CD4-positive, alpha-beta memory T cell (primary cell): ENCODE data around the gene RARRES1. TPM values are rescaled to one million over a fixed set of nuclear protein-coding genes. Genes with fewer than 3 reads are reported as not detected.
A peak's percentile ranks its signal among the peaks of the same experiment; 100 is the strongest.

Source experiments
- CTCF ChIA-PET: fragments of 350-600 bp; sonication (Branson Sonifier 250); formaldehyde crosslinking; loops from one replicate; lab custom pipeline; 2021; ENCODE audit warnings: inconsistent platforms; ENCODE audit not compliant: partially characterized antibody; lab: Charles Lee
- POLR2A ChIA-PET: fragments of 350-600 bp; sonication (Branson Sonifier 250); formaldehyde crosslinking; loops from one replicate; lab custom pipeline; 2021; ENCODE audit not compliant: partially characterized antibody; lab: Charles Lee
- DNase-seq, 5 donors: peaks; one replicate each; pipeline versions ENCODE4 v3.0.0 to v3.0.0-alpha.2; 2020 to 2022; ENCODE audit warnings: mixed read lengths in 1 of 5
- H3K27ac ChIP-seq: one replicate; pipeline ENCODE4 v1.7.0; 2013; ENCODE audit warnings: low read depth, low read length
- H3K27me3 ChIP-seq: 2 replicates; pipeline ENCODE4 v1.7.0; 2013; ENCODE audit warnings: mild to moderate bottlenecking, low read length, moderate library complexity; ENCODE audit not compliant: insufficient read depth
- H3K36me3 ChIP-seq: 2 replicates; pipeline ENCODE4 v1.7.0; 2013; ENCODE audit warnings: mild to moderate bottlenecking, low read length, moderate library complexity; ENCODE audit not compliant: insufficient read depth
- H3K4me1 ChIP-seq: 2 replicates; pipeline ENCODE4 v1.7.0; 2013; ENCODE audit warnings: mild to moderate bottlenecking, low read length, moderate library complexity; ENCODE audit not compliant: insufficient read depth
- H3K4me3 ChIP-seq, 2 donors: one replicate each; pipeline ENCODE4 v1.7.0; 2013; ENCODE audit warnings: low read length in 2 of 2, mild to moderate bottlenecking in 1 of 2
- H3K9me3 ChIP-seq, 2 donors: one replicate each; pipeline ENCODE4 v1.7.0; 2013; ENCODE audit warnings: low read length in 2 of 2, control low read depth in 1 of 2; ENCODE audit not compliant: control insufficient read depth in 1 of 2
- H3K27ac Mint-ChIP-seq, 7 donors: one replicate each; pipeline ENCODE4 v1.8.0; 2020 to 2021; ENCODE audit warnings: mixed read lengths in 7 of 7, mild to moderate bottlenecking in 6 of 7, inconsistent platforms in 3 of 7, moderate library complexity in 3 of 7
- H3K27me3 Mint-ChIP-seq, 2 donors: one replicate each; pipeline ENCODE4 v1.8.0; 2020 to 2021; ENCODE audit warnings: mixed read lengths in 2 of 2
- H3K36me3 Mint-ChIP-seq, 2 donors: one replicate each; pipeline ENCODE4 v1.8.0; 2020 to 2021; ENCODE audit warnings: mixed read lengths in 2 of 2, inconsistent platforms in 1 of 2, mild to moderate bottlenecking in 1 of 2
- H3K4me1 Mint-ChIP-seq, 4 donors: one replicate each; pipeline ENCODE4 v1.8.0; 2020 to 2021; ENCODE audit warnings: mixed read lengths in 4 of 4, mild to moderate bottlenecking in 1 of 4
- H3K4me3 Mint-ChIP-seq, 8 donors: one replicate each; pipeline ENCODE4 v1.8.0; 2020 to 2021; ENCODE audit warnings: mixed read lengths in 8 of 8, mild to moderate bottlenecking in 7 of 8, moderate library complexity in 6 of 8, inconsistent platforms in 3 of 8
- H3K9me3 Mint-ChIP-seq, 8 donors: one replicate each; pipeline ENCODE4 v1.8.0; 2020 to 2021; ENCODE audit warnings: mixed read lengths in 8 of 8, mild to moderate bottlenecking in 5 of 8, inconsistent platforms in 3 of 8, moderate library complexity in 1 of 8
- intact Hi-C: fragments of 100-400 bp; cut with micrococcal nuclease; formaldehyde crosslinking; loops from one replicate; pipeline ENCODE4 v1.15.1; 2023
- polyA plus RNA-seq, 2 donors: library from polyadenylated mRNA; unstranded; fragments of 300-500 nt; fragmentation: Illumina TruSeq; gene quantifications; one replicate each; pipeline ENCODE4 v1.2.3, GENCODE V29; 2021
- total RNA-seq, 2 experiments: library from RNA; stranded (reverse); gene quantifications; one replicate each; pipeline ENCODE4 v1.2.3, GENCODE V29; 2021

The RARRES1 gene
- total and polyA plus RNA-seq, 4 experiments from 2014 or later = not detected

- intact Hi-C loops = no loop called here
- H3K27ac Mint-ChIP-seq = no peak overlapping the region
- CTCF ChIA-PET = interaction anchor here (1.5 kb wide), 1 partner anchor 9 kb away, joined by 10 read pairs; no protein-coding TSS in a partner anchor
- H3K4me3 Mint-ChIP-seq = no peak overlapping the region
- peaks cover 0 to 2% of the 10 kb centered on the region in 2 donors for H3K27me3 Mint-ChIP-seq
- H3K9me3 ChIP-seq = no peaks in the 10 kb centered on the region
- peaks cover 4% of the 10 kb centered on the region for H3K4me1 ChIP-seq
- no peaks in the 10 kb centered on the region for H3K27me3 ChIP-seq
- H3K4me1 Mint-ChIP-seq = peaks cover 7 to 14% (median 11%) of the 10 kb centered on the region in 4 donors
- no peak for DNase-seq
- H3K27ac ChIP-seq = no peak overlapping the region
- peaks cover 3 to 18% of the 10 kb centered on the region in 2 donors for H3K36me3 Mint-ChIP-seq
- H3K36me3 ChIP-seq = no peaks in the 10 kb centered on the region
- H3K9me3 Mint-ChIP-seq = peaks cover 0 to 11% (median 7%) of the 10 kb centered on the region in 8 donors
- H3K4me3 ChIP-seq = no peak overlapping the region
- POLR2A ChIA-PET = no interaction called here
Measured at GRCh38 chr3:158737410-158737809, 5.2 kb upstream of the RARRES1 start.

DNA sequence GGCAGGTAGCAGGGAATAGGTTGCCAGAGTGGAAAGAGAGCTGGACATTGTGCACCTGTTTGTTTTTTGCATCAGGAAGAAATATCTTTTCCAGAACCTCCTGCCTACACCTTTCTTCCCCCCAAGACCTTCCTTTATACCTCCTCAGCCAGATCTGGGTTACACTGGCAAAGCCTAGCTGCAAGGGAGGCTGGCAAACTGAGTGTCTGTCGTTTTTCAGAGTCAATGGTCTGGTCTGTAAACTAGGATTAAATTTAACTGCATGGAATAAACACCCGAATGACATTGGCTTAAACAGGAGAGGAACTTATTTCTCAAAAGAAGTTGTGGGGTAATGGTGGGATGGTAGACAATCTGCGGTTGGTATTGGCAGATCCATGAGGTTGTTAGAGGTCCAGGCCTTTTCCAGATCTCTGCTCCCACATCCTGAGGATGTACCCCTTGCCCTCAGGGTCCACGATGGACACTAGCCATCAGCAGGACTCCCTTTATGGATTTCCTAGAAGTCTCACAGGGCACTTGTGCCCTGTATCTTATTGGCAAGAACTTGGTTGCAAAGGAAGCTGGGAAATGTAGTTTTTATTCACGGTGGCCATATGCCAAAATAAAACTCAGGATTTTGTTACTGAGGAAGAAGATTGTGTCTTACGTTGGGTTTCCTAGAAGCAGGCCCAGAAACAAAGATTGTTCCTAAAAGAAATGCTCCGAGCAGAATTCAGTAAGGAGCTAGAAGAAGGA, 3.2 kb upstream of the RARRES1 start:
- Mint-ChIP-seq H3K27ac (no peak overlapping the region), H3K4me3 (no peak overlapping the region), H3K4me1 (peaks cover 3 to 7% (median 6%) of the 10 kb centered on the region in 4 donors), H3K27me3 (peaks cover 0 to 2% of the 10 kb centered on the region in 2 donors), H3K36me3 (peaks cover 0 to 15% of the 10 kb centered on the region in 2 donors), H3K9me3 (peaks cover 0 to 11% (median 7%) of the 10 kb centered on the region in 8 donors)
- Histone ChIP-seq H3K27me3 (no peaks in the 10 kb centered on the region), H3K4me3 (no peak overlapping the region), H3K27ac (no peak overlapping the region), H3K36me3 (no peaks in the 10 kb centered on the region), H3K9me3 (no peaks in the 10 kb centered on the region), H3K4me1 (peaks cover 7% of the 10 kb centered on the region)
- DNase-seq = no peak
- POLR2A ChIA-PET = no interaction called here
- CTCF ChIA-PET = interaction anchor here (0.9 to 1.0 kb wide), 2 partner anchors 9 to 76 kb away, joined by 3 read pairs; no protein-coding TSS in a partner anchor
- intact Hi-C loops = no loop called here

GRCh38 chr3:158733656-158734055, 1.4 kb upstream of the RARRES1 start:
- peaks cover 0 to 11% (median 7%) of the 10 kb centered on the region in 8 donors for H3K9me3 Mint-ChIP-seq
- peaks cover 0 to 15% of the 10 kb centered on the region in 2 donors for H3K36me3 Mint-ChIP-seq
- H3K36me3 ChIP-seq = no peaks in the 10 kb centered on the region
- H3K27me3 Mint-ChIP-seq = peaks cover 0 to 2% of the 10 kb centered on the region in 2 donors
- CTCF ChIA-PET = no interaction called here
- H3K4me1 ChIP-seq = peaks cover 7% of the 10 kb centered on the region
- H3K4me1 Mint-ChIP-seq = peaks cover 3 to 7% (median 6%) of the 10 kb centered on the region in 4 donors
- intact Hi-C loops = no loop called here
- H3K27me3 ChIP-seq = no peaks in the 10 kb centered on the region
- no peak overlapping the region for H3K27ac Mint-ChIP-seq
- H3K9me3 ChIP-seq = no peaks in the 10 kb centered on the region
- no peak overlapping the region for H3K4me3 ChIP-seq
- peak overlapping the region in 5 of 8 donors; percentile 13 to 73 (median 34) for H3K4me3 Mint-ChIP-seq
- no peak overlapping the region for H3K27ac ChIP-seq
- no peak for DNase-seq
- POLR2A ChIA-PET = no interaction called here

DNA sequence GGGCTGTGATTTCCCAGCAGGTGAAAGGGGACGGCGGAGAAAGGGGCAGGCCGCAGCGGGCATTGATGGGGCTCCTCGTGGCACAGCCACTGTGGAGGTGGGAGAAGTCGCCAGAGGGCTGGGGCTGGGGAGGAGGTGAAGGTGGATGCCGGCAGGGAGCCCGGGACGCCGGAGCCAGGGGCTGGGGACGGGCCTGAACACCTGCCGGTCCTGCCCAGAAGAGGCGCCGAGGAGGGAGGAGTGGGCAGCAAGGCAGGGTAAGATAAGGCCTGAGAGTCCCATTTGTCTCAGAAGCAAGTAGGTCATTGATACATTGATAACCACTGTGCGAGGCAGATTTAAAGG, 571 bp upstream of the RARRES1 start:
- Mint-ChIP-seq H3K4me1 (peaks cover 6 to 11% (median 8%) of the 10 kb centered on the region in 4 donors), H3K27me3 (peaks cover under 1 to 2% of the 10 kb centered on the region in 2 donors), H3K4me3 (peak overlapping the region in 6 of 8 donors; percentile 30 to 48 (median 36)), H3K36me3 (peaks cover 0 to 15% of the 10 kb centered on the region in 2 donors), H3K9me3 (peaks cover 0 to 11% (median 7%) of the 10 kb centered on the region in 8 donors), H3K27ac (no peak overlapping the region)
- Histone ChIP-seq H3K27ac (no peak overlapping the region), H3K27me3 (no peaks in the 10 kb centered on the region), H3K4me3 (no peak overlapping the region), H3K36me3 (no peaks in the 10 kb centered on the region), H3K4me1 (peaks cover 11% of the 10 kb centered on the region), H3K9me3 (no peaks in the 10 kb centered on the region)
- no peak for DNase-seq
- intact Hi-C loops = no loop called here
- CTCF ChIA-PET = no interaction called here
- POLR2A ChIA-PET = interaction anchor here (1.4 kb wide), 1 partner anchor 10 kb away, joined by 4 read pairs; no protein-coding TSS in a partner anchor

DNA sequence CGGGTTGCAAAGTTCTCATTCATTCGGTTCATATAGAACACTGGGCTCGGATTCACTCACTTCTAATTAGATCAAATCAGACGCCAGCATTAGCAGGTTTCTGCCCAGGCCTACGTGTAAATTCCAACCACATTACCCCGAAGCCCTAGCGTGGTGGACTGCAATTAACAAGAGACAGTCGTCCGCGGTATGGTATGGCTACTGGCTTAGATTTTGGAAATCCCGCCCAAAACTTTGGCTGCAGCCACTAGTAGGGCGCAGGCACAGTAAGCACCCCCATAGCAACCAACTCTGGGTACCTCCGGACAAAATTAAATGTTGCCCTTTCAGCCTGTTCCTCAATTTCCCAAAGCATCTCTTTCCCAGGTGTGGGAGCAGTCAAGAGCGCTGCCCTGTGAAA, 771 bp downstream of the RARRES1 start:
- DNase-seq = no peak
- peaks cover 0 to 11% (median 7%) of the 10 kb centered on the region in 8 donors for H3K9me3 Mint-ChIP-seq
- Histone ChIP-seq H3K36me3 (no peaks in the 10 kb centered on the region), H3K27ac (no peak overlapping the region), H3K9me3 (no peaks in the 10 kb centered on the region), H3K27me3 (no peaks in the 10 kb centered on the region), H3K4me3 (peak overlapping the region in 1 of 2 donors; percentile 28), H3K4me1 (peaks cover 21% of the 10 kb centered on the region)
- ChIA-PET CTCF (interaction anchor here (1.4 to 3.4 kb wide), 3 partner anchors 9 to 60 kb away, joined by 3 to 13 read pairs (median 8); no protein-coding TSS in a partner anchor), POLR2A (interaction anchor here (1.4 kb wide), 1 partner anchor 9 kb away, joined by 4 read pairs; no protein-coding TSS in a partner anchor)
- peaks cover 2% of the 10 kb centered on the region in 2 donors for H3K27me3 Mint-ChIP-seq
- H3K4me1 Mint-ChIP-seq = peaks cover 15 to 23% (median 18%) of the 10 kb centered on the region in 4 donors
- H3K4me3 Mint-ChIP-seq = peak overlapping the region; percentile 55 to 78 (median 64)
- H3K27ac Mint-ChIP-seq = no peak overlapping the region
- peaks cover 0 to 15% of the 10 kb centered on the region in 2 donors for H3K36me3 Mint-ChIP-seq
- intact Hi-C loops = no loop called here

DNA sequence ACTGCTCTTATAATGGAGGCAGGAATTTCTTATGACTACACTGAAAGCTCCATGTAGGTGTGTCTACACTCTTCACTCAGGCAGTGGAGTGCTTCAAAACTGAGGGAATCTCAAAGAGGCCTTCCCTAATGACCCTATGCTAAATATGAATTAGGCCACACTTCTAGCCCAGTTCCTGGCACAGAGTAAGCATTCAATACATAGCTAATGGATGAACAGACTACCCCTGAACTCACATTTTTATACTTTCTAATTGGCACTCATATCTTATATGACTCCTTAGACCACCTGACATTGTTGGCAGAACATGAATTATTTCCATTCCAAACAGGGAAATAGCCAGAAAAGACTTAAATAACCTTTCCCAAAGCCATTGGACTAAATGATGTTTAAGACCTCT, 3.4 kb downstream of the RARRES1 start:
- Mint-ChIP-seq H3K27ac (peak overlapping the region in 1 of 7 donors; percentile 35), H3K9me3 (peaks cover 0 to under 1% (median 0%) of the 10 kb centered on the region in 8 donors)
- H3K4me1 ChIP-seq = peaks cover 23% of the 10 kb centered on the region

GRCh38 chr3:158728061-158728377, 4.2 kb downstream of the RARRES1 start:
- H3K27ac Mint-ChIP-seq = peak overlapping the region in 4 of 7 donors; percentile 7 to 98 (median 36)
- ChIA-PET CTCF (interaction anchor here (0.7 to 8.2 kb wide), 41 partner anchors 8 to 1122 kb away, joined by 3 to 136 read pairs (median 6); partner anchors contain the start of gene MFSD1), POLR2A (interaction anchor here (0.8 to 2.9 kb wide), 3 partner anchors 63 to 84 kb away, joined by 3 to 10 read pairs (median 8); partner anchors contain the start of genes GFM1 and MFSD1)

More for the DNA sequence above, 3.4 kb downstream of the RARRES1 start:
- H3K4me1 Mint-ChIP-seq = peaks cover 20 to 36% (median 32%) of the 10 kb centered on the region in 4 donors
- Histone ChIP-seq H3K9me3 (no peaks in the 10 kb centered on the region), H3K27me3 (no peaks in the 10 kb centered on the region), H3K4me3 (no peak overlapping the region), H3K36me3 (no peaks in the 10 kb centered on the region), H3K27ac (no peak overlapping the region)
- H3K27me3 Mint-ChIP-seq = peaks cover 1 to 2% of the 10 kb centered on the region in 2 donors
- H3K4me3 Mint-ChIP-seq = peak overlapping the region in 3 of 8 donors; percentile 6 to 63 (median 10)
- peaks cover 0 to 1% of the 10 kb centered on the region in 2 donors for H3K36me3 Mint-ChIP-seq
- CTCF ChIA-PET = interaction anchor here (1.3 to 4.9 kb wide), 8 partner anchors 9 to 73 kb away, joined by 5 to 40 read pairs (median 13); partner anchors contain the start of gene MFSD1
- intact Hi-C loops = loop anchor here (5.0 kb wide), 1 partner anchor 533 kb away; no protein-coding TSS in a partner anchor
- POLR2A ChIA-PET = interaction anchor here (2.7 kb wide), 1 partner anchor 73 kb away, joined by 10 read pairs; the partner anchor contains the start of gene MFSD1
- no peak for DNase-seq

More at GRCh38 chr3:158728061-158728377, 4.2 kb downstream of the RARRES1 start:
- intact Hi-C loops = loop anchor here (5.0 kb wide), 1 partner anchor 534 kb away; no protein-coding TSS in a partner anchor
- H3K4me3 ChIP-seq = peak overlapping the region in 1 of 2 donors; percentile 3
- no peaks in the 10 kb centered on the region for H3K36me3 ChIP-seq
- H3K27ac ChIP-seq = no peak overlapping the region
- peak overlapping the region; percentile 17 to 82 (median 60) for H3K4me3 Mint-ChIP-seq
- peaks cover 23 to 45% (median 38%) of the 10 kb centered on the region in 4 donors for H3K4me1 Mint-ChIP-seq
- no peaks in the 10 kb centered on the region for H3K27me3 ChIP-seq
- H3K27me3 Mint-ChIP-seq = peaks cover 0 to 2% of the 10 kb centered on the region in 2 donors
- DNase-seq = no peak
- H3K9me3 Mint-ChIP-seq = no peaks in the 10 kb centered on the region
- no peaks in the 10 kb centered on the region for H3K9me3 ChIP-seq
- no peaks in the 10 kb centered on the region for H3K36me3 Mint-ChIP-seq
- H3K4me1 ChIP-seq = peaks cover 31% of the 10 kb centered on the region
